PC-9 (cell line): ENCODE results near the gene SOX5.

ENCODE experiments used
- EZH2 ChIP-seq: fragments of 200-600 bp; sonication (generic); IDR thresholded peaks from 2 replicates; pipeline ENCODE4 v1.8.0; 2017; ENCODE audit warnings: antibody characterized with exemption, low read depth
- TF ChIP-seq, protein P1 (sequence below): fragments of 200-600 bp; sonication (generic); conservative IDR thresholded peaks from 2 replicates; pipeline ENCODE4 v1.6.1; 2017; ENCODE audit warnings: mixed run types, antibody characterized with exemption, mild to moderate bottlenecking, moderate library complexity

DNA sequence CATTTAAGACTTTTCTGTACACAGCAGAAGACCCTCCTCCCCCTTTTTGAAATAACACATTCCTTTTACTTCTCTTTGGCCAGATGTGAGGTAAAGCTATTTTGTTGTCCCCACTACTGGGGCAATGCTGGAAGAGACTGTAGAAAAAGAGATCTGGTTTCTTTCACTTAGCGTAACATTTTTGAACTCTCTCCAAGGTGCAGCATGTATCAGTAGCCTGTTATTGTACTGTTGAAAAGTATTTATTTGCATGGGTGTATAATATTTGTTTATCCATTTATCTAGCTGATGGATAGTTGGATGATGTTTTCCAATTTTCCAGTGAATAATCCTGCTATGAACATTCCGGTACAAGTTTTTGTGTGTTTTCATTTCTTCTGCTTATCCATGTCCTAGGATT, 335.2 kb downstream of the SOX5 start:
- TF ChIP-seq, protein P1, sequence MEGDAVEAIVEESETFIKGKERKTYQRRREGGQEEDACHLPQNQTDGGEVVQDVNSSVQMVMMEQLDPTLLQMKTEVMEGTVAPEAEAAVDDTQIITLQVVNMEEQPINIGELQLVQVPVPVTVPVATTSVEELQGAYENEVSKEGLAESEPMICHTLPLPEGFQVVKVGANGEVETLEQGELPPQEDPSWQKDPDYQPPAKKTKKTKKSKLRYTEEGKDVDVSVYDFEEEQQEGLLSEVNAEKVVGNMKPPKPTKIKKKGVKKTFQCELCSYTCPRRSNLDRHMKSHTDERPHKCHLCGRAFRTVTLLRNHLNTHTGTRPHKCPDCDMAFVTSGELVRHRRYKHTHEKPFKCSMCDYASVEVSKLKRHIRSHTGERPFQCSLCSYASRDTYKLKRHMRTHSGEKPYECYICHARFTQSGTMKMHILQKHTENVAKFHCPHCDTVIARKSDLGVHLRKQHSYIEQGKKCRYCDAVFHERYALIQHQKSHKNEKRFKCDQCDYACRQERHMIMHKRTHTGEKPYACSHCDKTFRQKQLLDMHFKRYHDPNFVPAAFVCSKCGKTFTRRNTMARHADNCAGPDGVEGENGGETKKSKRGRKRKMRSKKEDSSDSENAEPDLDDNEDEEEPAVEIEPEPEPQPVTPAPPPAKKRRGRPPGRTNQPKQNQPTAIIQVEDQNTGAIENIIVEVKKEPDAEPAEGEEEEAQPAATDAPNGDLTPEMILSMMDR, result no peak
- TF ChIP-seq EZH2, result no peak
